Activated CD4-positive, alpha-beta T cell treated with anti-CD3 and anti-CD28 coated beads for 36 hours (primary cell): ENCODE measurements around the gene ZNF598. TPM values are rescaled to one million over a fixed set of nuclear protein-coding genes. Genes with fewer than 3 reads are reported as not detected.
"Not testable (repeated sequence)": the region's sequence is repeated elsewhere in the genome, so short reads cannot be mapped to it uniquely, and the experiment has no call there.

Experiments used
- ATAC-seq: fragments of 200-7000 bp; cut with Tn5 transposase; one replicate; pipeline ENCODE4 v1.10.0; 2021; ENCODE audit warnings: mild to moderate bottlenecking, moderate library complexity
- CTCF ChIA-PET: fragments of 350-600 bp; sonication (Branson Sonifier 250); formaldehyde crosslinking; loops from one replicate; lab custom pipeline; 2021; ENCODE audit warnings: antibody characterized with exemption; lab: Charles Lee
- POLR2A ChIA-PET: fragments of 350-600 bp; sonication (Branson Sonifier 250); formaldehyde crosslinking; loops from one replicate; lab custom pipeline; 2021; ENCODE audit warnings: antibody characterized with exemption, inconsistent platforms; lab: Charles Lee
- DNase-seq: peaks from one replicate; pipeline ENCODE4 v3.0.0-alpha.2; 2020
- H3K27ac Mint-ChIP-seq: one replicate; pipeline ENCODE4 v1.8.0; 2021; ENCODE audit warnings: mixed read lengths
- H3K27me3 Mint-ChIP-seq: one replicate; pipeline ENCODE4 v1.8.0; 2021; ENCODE audit warnings: mixed read lengths
- H3K36me3 Mint-ChIP-seq: one replicate; pipeline ENCODE4 v1.8.0; 2021; ENCODE audit warnings: low read depth, mixed read lengths
- H3K4me1 Mint-ChIP-seq: one replicate; pipeline ENCODE4 v1.8.0; 2021; ENCODE audit warnings: mixed read lengths
- H3K4me3 Mint-ChIP-seq: one replicate; pipeline ENCODE4 v1.8.0; 2021; ENCODE audit warnings: mild to moderate bottlenecking, moderate library complexity, mixed read lengths
- H3K9me3 Mint-ChIP-seq: one replicate; pipeline ENCODE4 v1.8.0; 2021; ENCODE audit warnings: low read depth, mixed read lengths
- intact Hi-C, 2 experiments: fragments of 100-400 bp; cut with DNase I in 1 of 2; cut with micrococcal nuclease in 1 of 2; formaldehyde crosslinking; loops; one replicate each; pipeline versions ENCODE4 v1.14.2 to v1.15.1; 2022 to 2024; cut with DNase I, micrococcal nuclease
- total RNA-seq, 2 experiments: library from RNA; stranded (reverse); gene quantifications; one replicate each; pipeline ENCODE4 v1.2.3, GENCODE V29; 2021

Gene ZNF598
- total RNA-seq, 2 experiments from 2014 or later: 64.6 to 69.8 TPM

GRCh38 chr16:2040041-2040786 is 30.6 kb upstream of the ZNF598 start:
- no peak for DNase-seq
- ChIA-PET CTCF (no interaction called here), POLR2A (interaction anchor here (0.6 kb wide), 1 partner anchor 28 kb away, joined by 3 read pairs; no protein-coding TSS in a partner anchor)
- H3K27me3 Mint-ChIP-seq: no peaks in the 10 kb centered on the region
- ATAC-seq: no peak
- intact Hi-C loops: no loop called here
- H3K4me3 Mint-ChIP-seq: no peak overlapping the region
- H3K36me3 Mint-ChIP-seq: no peaks in the 10 kb centered on the region
- H3K27ac Mint-ChIP-seq: no peak overlapping the region
- no peaks in the 10 kb centered on the region for H3K4me1 Mint-ChIP-seq
- H3K9me3 Mint-ChIP-seq: no peaks in the 10 kb centered on the region

- Mint-ChIP-seq H3K27me3 (no peaks in the 10 kb centered on the region), H3K27ac (no peak overlapping the region), H3K36me3 (no peaks in the 10 kb centered on the region), H3K4me3 (no peak overlapping the region), H3K9me3 (no peaks in the 10 kb centered on the region), H3K4me1 (no peaks in the 10 kb centered on the region)
- POLR2A ChIA-PET: no interaction called here
- no peak for DNase-seq
- intact Hi-C loops: no loop called here
- ATAC-seq: no peak
- CTCF ChIA-PET: interaction anchor here (0.6 to 0.7 kb wide), 2 partner anchors 12 to 554 kb away, joined by 3 read pairs; no protein-coding TSS in a partner anchor
These were observed 29.8 kb upstream of the ZNF598 start for GRCh38 chr16:2039274-2040031.

GRCh38 chr16:2038382-2039231 is 29.0 kb upstream of the ZNF598 start:
- ChIA-PET POLR2A (no interaction called here), CTCF (no interaction called here)
- Mint-ChIP-seq H3K4me3 (no peak overlapping the region), H3K9me3 (no peaks in the 10 kb centered on the region), H3K27ac (no peak overlapping the region), H3K27me3 (no peaks in the 10 kb centered on the region), H3K36me3 (no peaks in the 10 kb centered on the region), H3K4me1 (no peaks in the 10 kb centered on the region)
- DNase-seq (no peak), ATAC-seq (peak; percentile 16)
- intact Hi-C loops: no loop called here

GRCh38 chr16:2037647-2038381 is 28.2 kb upstream of the ZNF598 start:
- Mint-ChIP-seq H3K36me3 (no peaks in the 10 kb centered on the region), H3K27me3 (no peaks in the 10 kb centered on the region), H3K27ac (no peak overlapping the region), H3K9me3 (no peaks in the 10 kb centered on the region), H3K4me3 (no peak overlapping the region), H3K4me1 (no peaks in the 10 kb centered on the region)
- ChIA-PET CTCF (no interaction called here), POLR2A (no interaction called here)
- intact Hi-C loops: no loop called here
- no peak for DNase-seq
- no peak for ATAC-seq

GRCh38 chr16:2037115-2037514 is 27.5 kb upstream of the ZNF598 start:
- H3K4me3 Mint-ChIP-seq: no peak overlapping the region
- H3K27me3 Mint-ChIP-seq: no peaks in the 10 kb centered on the region
- intact Hi-C loops: no loop called here
- H3K9me3 Mint-ChIP-seq: no peaks in the 10 kb centered on the region
- H3K27ac Mint-ChIP-seq: no peak overlapping the region
- H3K36me3 Mint-ChIP-seq: no peaks in the 10 kb centered on the region
- POLR2A ChIA-PET: no interaction called here
- CTCF ChIA-PET: no interaction called here
- ATAC-seq: no peak
- no peaks in the 10 kb centered on the region for H3K4me1 Mint-ChIP-seq
- no peak for DNase-seq

- ATAC-seq (no peak), DNase-seq (no peak)
- H3K4me3 Mint-ChIP-seq: no peak overlapping the region
- H3K36me3 Mint-ChIP-seq: no peaks in the 10 kb centered on the region
- ChIA-PET CTCF (interaction anchor here (0.6 kb wide), 1 partner anchor 789 kb away, joined by 3 read pairs; no protein-coding TSS in a partner anchor), POLR2A (no interaction called here)
- H3K9me3 Mint-ChIP-seq: no peaks in the 10 kb centered on the region
- H3K27ac Mint-ChIP-seq: no peak overlapping the region
- intact Hi-C loops: no loop called here
- no peaks in the 10 kb centered on the region for H3K27me3 Mint-ChIP-seq
- no peaks in the 10 kb centered on the region for H3K4me1 Mint-ChIP-seq
These were observed 26.8 kb upstream of the ZNF598 start for GRCh38 chr16:2036200-2036966.

DNA sequence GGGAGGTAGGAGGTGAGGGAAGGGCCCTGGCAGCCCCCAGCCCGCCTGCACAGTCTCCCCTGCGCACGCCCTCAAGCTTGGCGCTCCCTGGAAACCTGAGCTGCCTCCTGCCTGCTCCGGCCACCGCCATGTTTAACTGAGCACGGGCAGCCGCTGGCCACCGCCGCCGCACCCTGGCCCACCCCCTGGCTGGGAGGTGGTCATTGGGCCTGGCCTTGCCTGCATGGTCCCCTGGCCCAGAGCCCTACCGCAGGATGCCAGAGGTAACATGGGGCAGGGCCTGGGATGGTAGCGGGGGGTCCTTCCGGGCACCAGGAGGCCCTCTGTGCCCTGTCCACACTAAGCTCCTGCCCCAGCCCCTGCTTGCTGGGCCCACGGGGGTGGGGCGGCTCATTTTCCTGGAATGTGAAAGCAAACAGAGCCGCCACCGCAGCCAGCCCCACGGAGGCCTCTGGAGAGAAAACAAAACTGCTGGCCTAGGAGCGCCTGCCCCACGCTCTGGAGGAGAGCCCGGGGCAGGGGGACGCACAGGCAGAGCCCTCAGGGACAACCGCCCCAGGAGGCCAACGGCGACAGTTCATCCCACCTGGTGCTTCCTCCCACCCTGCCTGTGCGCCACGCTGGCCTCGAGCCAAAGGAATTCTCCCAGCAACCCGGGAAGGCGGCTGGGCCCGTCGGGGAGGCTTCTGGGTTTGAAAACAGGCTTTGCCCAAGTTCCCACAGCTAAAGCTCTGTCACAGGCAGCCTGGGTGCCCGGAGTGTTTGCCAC is 26.0 kb upstream of the ZNF598 start:
- Mint-ChIP-seq H3K36me3 (no peaks in the 10 kb centered on the region), H3K27me3 (no peaks in the 10 kb centered on the region), H3K27ac (no peak overlapping the region), H3K4me1 (no peaks in the 10 kb centered on the region), H3K9me3 (no peaks in the 10 kb centered on the region), H3K4me3 (no peak overlapping the region)
- POLR2A ChIA-PET: no interaction called here
- ATAC-seq (no peak), DNase-seq (no peak)
- intact Hi-C loops: no loop called here
- CTCF ChIA-PET: no interaction called here

GRCh38 chr16:2034696-2035430 is 25.2 kb upstream of the ZNF598 start:
- no peak overlapping the region for H3K4me3 Mint-ChIP-seq
- H3K4me1 Mint-ChIP-seq: no peaks in the 10 kb centered on the region
- H3K36me3 Mint-ChIP-seq: no peaks in the 10 kb centered on the region
- DNase-seq (no peak), ATAC-seq (no peak)
- H3K27ac Mint-ChIP-seq: no peak overlapping the region
- intact Hi-C loops: no loop called here
- POLR2A ChIA-PET: no interaction called here
- no peaks in the 10 kb centered on the region for H3K9me3 Mint-ChIP-seq
- no peaks in the 10 kb centered on the region for H3K27me3 Mint-ChIP-seq
- CTCF ChIA-PET: no interaction called here

DNA sequence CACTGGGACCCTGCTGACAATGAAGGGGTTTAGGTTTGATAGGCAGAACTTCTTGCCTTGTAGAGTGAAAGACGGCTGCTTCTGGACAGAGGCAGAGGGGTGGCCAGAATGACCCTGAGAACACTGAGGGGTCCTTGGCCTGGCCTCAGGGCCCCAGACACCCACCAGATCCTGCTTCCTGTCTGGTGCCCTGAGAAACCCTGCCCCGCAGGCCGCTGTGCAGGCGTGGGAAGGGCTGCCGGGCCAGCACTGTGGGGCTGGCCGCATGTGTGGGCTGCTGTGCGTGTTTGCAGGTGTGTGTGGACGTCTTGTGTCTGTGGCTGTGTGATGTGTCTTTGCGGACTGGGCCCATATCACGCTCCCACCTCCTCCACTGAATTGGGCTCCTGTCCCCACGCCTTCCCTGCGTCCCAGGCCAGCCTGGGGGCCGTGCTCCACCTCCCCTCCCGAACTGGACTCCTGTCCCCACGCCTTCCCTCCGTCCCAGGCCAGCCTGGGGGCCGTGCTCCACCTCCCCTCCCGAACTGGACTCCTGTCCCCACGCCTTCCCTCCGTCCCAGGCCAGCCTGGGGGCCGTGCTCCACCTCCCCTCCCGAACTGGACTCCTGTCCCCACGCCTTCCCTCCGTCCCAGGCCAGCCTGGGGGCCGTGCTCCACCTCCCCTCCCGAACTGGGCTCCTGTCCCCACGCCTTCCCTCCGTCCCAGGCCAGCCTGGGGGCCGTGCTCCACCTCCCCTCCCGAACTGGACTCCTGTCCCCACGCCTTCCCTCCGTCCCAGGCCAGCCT is 24.5 kb upstream of the ZNF598 start:
- H3K27ac Mint-ChIP-seq, DNase-seq, H3K36me3 Mint-ChIP-seq, H3K4me1 Mint-ChIP-seq, ATAC-seq, H3K27me3 Mint-ChIP-seq, intact Hi-C loops, H3K4me3 Mint-ChIP-seq, POLR2A ChIA-PET, H3K9me3 Mint-ChIP-seq: not testable (repeated sequence)
- CTCF ChIA-PET: interaction anchor here (0.6 kb wide), 1 partner anchor 161 kb away, joined by 4 read pairs; no protein-coding TSS in a partner anchor
